AG04450 (cell line): ENCODE results near the gene ASB3. TPM values are rescaled to one million over a fixed set of nuclear protein-coding genes. Genes with fewer than 3 reads are reported as not detected.

Source experiments
- CTCF ChIA-PET: fragments of 300-600, 350-600 bp; formaldehyde crosslinking; extraction: SDS; loops from one replicate; lab custom pipeline; 2022; ENCODE audit warnings: antibody characterized with exemption, inconsistent platforms; lab: Charles Lee
- POLR2A ChIA-PET: fragments of 350-600 bp; formaldehyde crosslinking; extraction: SDS; loops from one replicate; lab custom pipeline; 2021; ENCODE audit warnings: antibody characterized with exemption, inconsistent platforms; lab: Yijun Ruan, JAX
- DNase-seq: peaks from one replicate; pipeline ENCODE4 v3.0.0-alpha.2; 2011; ENCODE audit warnings: low read depth, low spot score
- H3K27ac ChIP-seq: one replicate; pipeline ENCODE4 v1.5.1; 2012; ENCODE audit warnings: low read depth, low read length, control low read depth
- H3K27me3 ChIP-seq: one replicate; pipeline ENCODE4 v1.6.0; 2012; ENCODE audit warnings: low read length; ENCODE audit not compliant: control insufficient read depth, insufficient read depth
- H3K4me3 ChIP-seq: 2 replicates; pipeline ENCODE4 v1.5.1; 2011; ENCODE audit warnings: mild to moderate bottlenecking, low read depth, low read length, control low read depth
- H3K9me3 ChIP-seq: 2 replicates; pipeline ENCODE4 v1.5.1; 2012; ENCODE audit warnings: low read length; ENCODE audit not compliant: control insufficient read depth, insufficient read depth
- CTCF ChIP-seq: IDR thresholded peaks from 2 replicates; pipeline ENCODE4 v1.5.1; 2011; ENCODE audit warnings: low read depth, low read length, control low read depth, inconsistent platforms
- polyA plus RNA-seq: library from polyadenylated mRNA; depleted of rRNA; stranded (reverse); fragments of >200 nt; gene quantifications from 2 replicates; pipeline ENCODE4 v1.2.3, GENCODE V29; 2011

The ASB3 gene
- polyA plus RNA-seq, 1 experiment: 38.0 TPM

GRCh38 chr2:53786352-53786704 lies 425 bp downstream of the ASB3 start:
- peaks cover 3% of the 10 kb centered on the region; the same call in 1 of the 2 replicates for H3K9me3 ChIP-seq
- POLR2A ChIA-PET: interaction anchor here (0.9 kb wide), 1 partner anchor 19 kb away, joined by 3 read pairs; the partner anchor contains the start of gene CHAC2
- DNase-seq: no peak
- no peak for TF ChIP-seq CTCF
- CTCF ChIA-PET: no interaction called here
- no peaks in the 10 kb centered on the region for H3K27me3 ChIP-seq
- peak overlapping the region; percentile 63 for H3K4me3 ChIP-seq
- H3K27ac ChIP-seq: peak overlapping the region; percentile 88

GRCh38 chr2:53785366-53785765 lies 1.4 kb downstream of the ASB3 start:
- ChIA-PET CTCF (no interaction called here), POLR2A (no interaction called here)
- DNase-seq: no peak

GRCh38 chr2:53784436-53784835 lies 2.3 kb downstream of the ASB3 start:
- Histone ChIP-seq H3K27ac (no peak overlapping the region), H3K27me3 (no peaks in the 10 kb centered on the region), H3K4me3 (peak overlapping the region; percentile 0; the same call in 1 of the 2 replicates), H3K9me3 (peaks cover 3% of the 10 kb centered on the region; the same call in 1 of the 2 replicates)
- no peak for DNase-seq
- TF ChIP-seq CTCF: no peak
- POLR2A ChIA-PET: interaction anchor here (0.6 kb wide), 1 partner anchor 1923 kb away, joined by 3 read pairs; no protein-coding TSS in a partner anchor
- CTCF ChIA-PET: no interaction called here

More at GRCh38 chr2:53785366-53785765, 1.4 kb downstream of the ASB3 start:
- H3K9me3 ChIP-seq: peaks cover 3% of the 10 kb centered on the region; the same call in 1 of the 2 replicates
- no peaks in the 10 kb centered on the region for H3K27me3 ChIP-seq
- no peak for TF ChIP-seq CTCF
- H3K4me3 ChIP-seq: peak overlapping the region; percentile 63
- H3K27ac ChIP-seq: no peak overlapping the region

- CTCF ChIA-PET: interaction anchor here (0.6 kb wide), 1 partner anchor 78 kb away, joined by 3 read pairs; no protein-coding TSS in a partner anchor
- Histone ChIP-seq H3K27me3 (no peaks in the 10 kb centered on the region), H3K27ac (no peak overlapping the region), H3K9me3 (peaks cover 3% of the 10 kb centered on the region; the same call in 1 of the 2 replicates), H3K4me3 (no peak overlapping the region)
- no peak for DNase-seq
- no peak for TF ChIP-seq CTCF
- POLR2A ChIA-PET: no interaction called here
These were observed 4.1 kb downstream of the ASB3 start for GRCh38 chr2:53782676-53783075.

GRCh38 chr2:53780056-53780455 lies 6.7 kb downstream of the ASB3 start:
- no peak for TF ChIP-seq CTCF
- Histone ChIP-seq H3K9me3 (no peaks in the 10 kb centered on the region), H3K4me3 (no peak overlapping the region), H3K27ac (no peak overlapping the region), H3K27me3 (no peaks in the 10 kb centered on the region)
- DNase-seq: no peak
- ChIA-PET POLR2A (no interaction called here), CTCF (no interaction called here)
